Adipocyte (in vitro differentiated cells): ENCODE measurements around the gene ROBO1.
"Not testable (repeated sequence)": the region's sequence is repeated elsewhere in the genome, so short reads cannot be mapped to it uniquely, and the experiment has no call there.

ENCODE experiments used
- DNase-seq: peaks from one replicate; pipeline ENCODE4 v3.0.0-alpha.2; 2015; ENCODE audit warnings: low read depth
- H3K27me3 ChIP-seq: replicated peaks from 2 replicates; pipeline ENCODE4 v1.7.0; 2013; ENCODE audit warnings: mild to moderate bottlenecking, low read length, moderate library complexity; ENCODE audit not compliant: control insufficient read depth, insufficient read depth
- H3K36me3 ChIP-seq: 2 replicates; pipeline ENCODE4 v1.7.0; 2013; ENCODE audit warnings: low read length, mild to moderate bottlenecking, moderate library complexity; ENCODE audit not compliant: control insufficient read depth, insufficient read depth, severe bottlenecking
- H3K4me1 ChIP-seq: 2 replicates; pipeline ENCODE4 v1.7.0; 2013; ENCODE audit warnings: mild to moderate bottlenecking, low read length, moderate library complexity; ENCODE audit not compliant: control insufficient read depth, insufficient read depth
- H3K4me3 ChIP-seq: 2 replicates; pipeline ENCODE4 v1.7.0; 2013; ENCODE audit warnings: mild to moderate bottlenecking, low read length, moderate library complexity
- H3K9ac ChIP-seq: 2 replicates; pipeline ENCODE4 v1.7.0; 2013; ENCODE audit warnings: mild to moderate bottlenecking, low read length, moderate library complexity
- H3K9me3 ChIP-seq: 2 replicates; pipeline ENCODE4 v1.7.0; 2013; ENCODE audit warnings: mild to moderate bottlenecking, low read length, moderate library complexity; ENCODE audit not compliant: control insufficient read depth

Gene ROBO1

GRCh38 chr3:78675119-78675805 lies 1092.5 kb downstream of the ROBO1 start:
- H3K4me3 ChIP-seq, DNase-seq: not testable (repeated sequence)

GRCh38 chr3:78670746-78671145 lies 1097.1 kb downstream of the ROBO1 start:
- DNase-seq, result no peak
- no peaks in the 10 kb centered on the region for H3K9me3 ChIP-seq
- no peak overlapping the region for H3K4me3 ChIP-seq
- H3K27me3 ChIP-seq, result no peaks in the 10 kb centered on the region
- peaks cover 5% of the 10 kb centered on the region for H3K36me3 ChIP-seq
- H3K4me1 ChIP-seq, result peaks cover 2% of the 10 kb centered on the region
- no peak overlapping the region for H3K9ac ChIP-seq

More at GRCh38 chr3:78675119-78675805, 1092.5 kb downstream of the ROBO1 start:
- not testable (repeated sequence) for H3K36me3 ChIP-seq, H3K27me3 ChIP-seq, H3K9ac ChIP-seq, H3K4me1 ChIP-seq, H3K9me3 ChIP-seq

DNA sequence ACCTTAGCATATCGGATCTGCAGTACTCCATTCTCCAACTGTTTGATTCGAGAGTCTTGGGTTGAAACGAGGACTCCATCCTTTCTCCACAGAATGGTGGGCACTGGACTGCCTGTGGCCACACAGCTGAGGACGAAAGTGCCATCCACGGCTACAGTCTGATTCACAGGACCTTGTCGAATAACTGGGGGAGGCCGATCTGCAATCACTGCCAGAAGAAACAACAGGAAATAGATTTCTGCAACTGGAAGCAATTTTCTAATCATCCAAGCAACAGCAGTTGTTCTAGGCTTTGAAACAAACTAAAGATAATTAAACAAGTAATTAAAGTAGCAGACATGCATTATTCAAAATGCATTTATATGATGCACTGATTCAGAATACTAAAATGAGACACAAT lies 1097.7 kb downstream of the ROBO1 start:
- Histone ChIP-seq H3K36me3 (peaks cover 5% of the 10 kb centered on the region), H3K9me3 (no peaks in the 10 kb centered on the region), H3K4me3 (no peak overlapping the region), H3K9ac (no peak overlapping the region), H3K4me1 (peaks cover 2% of the 10 kb centered on the region), H3K27me3 (no peaks in the 10 kb centered on the region)
- DNase-seq, result peak; percentile 38

DNA sequence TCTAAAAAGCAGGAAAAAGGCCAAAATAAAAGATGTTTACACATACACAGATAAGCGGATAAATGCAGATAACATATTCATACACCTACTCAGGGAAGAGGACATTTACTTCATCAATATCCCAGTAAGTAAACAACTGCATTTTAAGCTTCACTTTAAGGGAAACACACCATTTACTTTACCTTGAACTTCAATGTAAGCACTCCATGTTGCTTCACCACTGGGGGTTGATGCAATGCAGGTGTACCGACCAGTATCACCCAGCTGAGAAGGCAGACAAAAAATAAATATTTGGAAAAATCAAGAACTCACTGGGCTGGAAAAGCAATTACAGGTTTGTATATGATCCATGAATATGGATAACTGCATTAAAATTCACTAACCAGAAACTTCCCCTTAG lies 1099.5 kb downstream of the ROBO1 start:
- H3K4me3 ChIP-seq, result no peak overlapping the region
- no peaks in the 10 kb centered on the region for H3K27me3 ChIP-seq
- H3K9ac ChIP-seq, result no peak overlapping the region
- H3K4me1 ChIP-seq, result peaks cover 2% of the 10 kb centered on the region
- H3K9me3 ChIP-seq, result no peaks in the 10 kb centered on the region
- no peak for DNase-seq
- H3K36me3 ChIP-seq, result peaks cover 5% of the 10 kb centered on the region

- Histone ChIP-seq H3K4me1 (peaks cover 4% of the 10 kb centered on the region), H3K36me3 (peaks cover 5% of the 10 kb centered on the region), H3K4me3 (no peak overlapping the region), H3K9ac (no peak overlapping the region), H3K9me3 (no peaks in the 10 kb centered on the region), H3K27me3 (no peaks in the 10 kb centered on the region)
- peak; percentile 73 for DNase-seq
Observed at GRCh38 chr3:78666470-78666800, 1101.4 kb downstream of the ROBO1 start.

GRCh38 chr3:78665776-78666469 lies 1101.9 kb downstream of the ROBO1 start:
- Histone ChIP-seq H3K4me1 (peaks cover 9% of the 10 kb centered on the region), H3K36me3 (peaks cover 5% of the 10 kb centered on the region), H3K4me3 (no peak overlapping the region), H3K9me3 (no peaks in the 10 kb centered on the region), H3K9ac (no peak overlapping the region), H3K27me3 (no peaks in the 10 kb centered on the region)
- DNase-seq, result peak; percentile 27

GRCh38 chr3:78665101-78665500 lies 1102.7 kb downstream of the ROBO1 start:
- H3K4me1 ChIP-seq, result peaks cover 15% of the 10 kb centered on the region
- H3K36me3 ChIP-seq, result peaks cover 5% of the 10 kb centered on the region
- DNase-seq, result no peak
- H3K4me3 ChIP-seq, result no peak overlapping the region
- no peak overlapping the region for H3K9ac ChIP-seq
- H3K27me3 ChIP-seq, result no peaks in the 10 kb centered on the region
- H3K9me3 ChIP-seq, result no peaks in the 10 kb centered on the region

DNA sequence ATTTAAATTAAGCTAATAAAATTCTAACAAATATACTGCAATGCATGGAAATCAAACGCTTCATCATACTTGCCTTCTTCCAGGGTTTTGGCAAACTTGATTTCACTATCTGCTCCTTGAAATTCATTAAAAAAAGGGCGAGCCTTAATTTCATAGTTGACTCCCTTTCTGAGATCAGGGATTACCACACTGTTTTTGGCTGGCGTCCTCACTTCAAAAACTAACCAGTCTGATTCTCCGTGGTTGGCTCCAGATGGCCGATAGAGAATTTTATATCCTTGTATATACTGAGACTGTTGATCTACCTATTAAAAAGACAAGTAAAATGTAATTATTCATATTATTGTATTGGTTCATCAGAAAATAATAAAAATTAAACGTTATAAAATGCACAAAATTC lies 1106.8 kb downstream of the ROBO1 start:
- Histone ChIP-seq H3K9ac (no peak overlapping the region), H3K4me1 (peaks cover 12% of the 10 kb centered on the region), H3K36me3 (peaks cover 1% of the 10 kb centered on the region), H3K9me3 (no peaks in the 10 kb centered on the region), H3K4me3 (no peak overlapping the region), H3K27me3 (no peaks in the 10 kb centered on the region)
- DNase-seq, result no peak

DNA sequence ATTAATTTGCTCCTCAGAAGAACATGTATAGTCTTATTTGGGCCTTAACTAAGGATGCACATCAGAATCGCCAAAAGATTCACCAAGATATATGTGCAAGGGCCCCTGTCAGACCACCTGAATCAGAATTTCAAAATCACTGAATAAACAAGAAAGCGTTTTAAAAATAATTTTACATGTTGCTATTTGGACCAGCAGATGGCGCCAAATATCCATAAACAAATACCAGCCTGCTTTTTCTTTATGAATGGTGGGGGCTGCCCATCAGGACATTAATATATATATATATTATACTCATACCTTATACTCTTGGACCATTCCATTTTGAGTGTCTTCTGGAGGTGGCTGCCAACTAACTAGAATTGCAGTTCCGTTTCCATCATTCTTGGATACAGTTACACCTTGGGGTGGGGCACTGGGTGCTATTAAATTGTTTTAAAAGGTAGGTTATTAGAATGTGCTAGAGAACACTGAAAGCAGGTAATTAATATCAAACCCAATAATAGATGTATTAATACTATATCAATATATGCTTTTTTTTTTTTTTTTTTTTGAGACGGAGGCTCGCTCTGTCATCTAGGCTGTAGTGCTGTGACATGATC lies 1108.3 kb downstream of the ROBO1 start:
- no peak overlapping the region for H3K4me3 ChIP-seq
- H3K9me3 ChIP-seq, result no peaks in the 10 kb centered on the region
- no peaks in the 10 kb centered on the region for H3K27me3 ChIP-seq
- DNase-seq, result peak; percentile 78
- peaks cover 4% of the 10 kb centered on the region for H3K36me3 ChIP-seq
- peaks cover 12% of the 10 kb centered on the region for H3K4me1 ChIP-seq
- no peak overlapping the region for H3K9ac ChIP-seq

DNA sequence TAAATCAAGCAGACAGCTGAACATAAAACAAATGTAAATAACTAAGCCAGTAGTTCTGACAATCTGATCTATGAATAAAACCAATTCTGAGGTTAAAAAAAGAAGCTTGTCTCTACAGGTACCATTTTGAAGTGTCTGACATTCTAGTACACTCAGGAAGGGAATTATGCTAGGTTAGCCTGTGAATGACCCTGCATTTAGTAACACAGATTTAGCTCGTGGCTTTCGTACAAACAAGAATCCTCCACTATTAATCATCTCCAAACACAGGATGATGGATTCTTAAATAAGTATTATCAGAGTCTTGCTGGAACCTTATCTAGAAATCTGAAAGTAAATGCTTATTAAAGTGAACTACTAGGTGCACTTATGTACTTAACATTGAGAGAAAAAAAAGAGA lies 1120.1 kb downstream of the ROBO1 start:
- DNase-seq, result peak; percentile 24
- Histone ChIP-seq H3K4me3 (no peak overlapping the region), H3K9me3 (no peaks in the 10 kb centered on the region), H3K4me1 (peaks cover 12% of the 10 kb centered on the region), H3K27me3 (no peaks in the 10 kb centered on the region), H3K36me3 (no peaks in the 10 kb centered on the region), H3K9ac (no peak overlapping the region)

DNA sequence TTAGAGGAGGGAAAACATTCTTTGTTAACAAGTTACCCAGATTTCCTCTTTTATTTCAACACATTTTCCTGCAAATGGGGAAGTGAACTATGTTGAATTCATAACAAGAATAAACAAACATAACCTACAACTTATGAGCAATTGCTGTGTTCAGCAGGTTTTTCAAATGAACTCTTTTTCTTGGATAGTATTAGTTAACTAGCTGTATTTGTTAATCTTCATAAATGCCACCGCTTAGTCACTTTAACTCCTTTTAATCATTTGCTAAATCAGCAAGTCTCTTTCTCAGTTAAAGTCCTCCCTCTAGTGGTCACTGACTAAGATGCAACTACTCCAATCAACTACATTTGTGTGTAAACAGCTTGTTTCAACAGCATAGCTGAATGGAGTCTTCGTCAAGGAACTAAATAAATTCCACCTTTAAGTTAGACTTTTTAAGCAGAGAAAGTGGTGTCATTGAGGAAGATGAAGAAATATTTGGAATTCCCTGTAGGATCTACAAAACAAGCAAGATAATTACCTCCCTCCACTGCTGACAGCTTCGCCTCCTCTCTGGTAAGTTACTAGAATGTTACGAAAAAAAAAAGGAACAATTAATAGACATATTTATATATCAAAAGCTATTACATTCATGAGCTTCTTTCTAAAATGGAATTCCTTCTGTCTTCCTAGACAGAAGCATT lies 1122.0 kb downstream of the ROBO1 start:
- Histone ChIP-seq H3K4me3 (no peak overlapping the region), H3K4me1 (peaks cover 12% of the 10 kb centered on the region), H3K9ac (no peak overlapping the region), H3K36me3 (no peaks in the 10 kb centered on the region), H3K9me3 (no peaks in the 10 kb centered on the region), H3K27me3 (no peaks in the 10 kb centered on the region)
- peak; percentile 92 for DNase-seq
